HG02642 (cell line): ENCODE results near the gene SMAD6.
A peak's percentile ranks its signal among the peaks of the same experiment; 100 is the strongest.
"Not testable (repeated sequence)": the region's sequence is repeated elsewhere in the genome, so short reads cannot be mapped to it uniquely, and the experiment has no call there.

Experiments used
- ATAC-seq: cut with Tn5 transposase; IDR thresholded peaks from one replicate; pipeline ENCODE4 v1.9.1; 2021; ENCODE audit warnings: mild to moderate bottlenecking; ENCODE audit not compliant: unreplicated experiment, poor library complexity

SMAD6 gene

DNA sequence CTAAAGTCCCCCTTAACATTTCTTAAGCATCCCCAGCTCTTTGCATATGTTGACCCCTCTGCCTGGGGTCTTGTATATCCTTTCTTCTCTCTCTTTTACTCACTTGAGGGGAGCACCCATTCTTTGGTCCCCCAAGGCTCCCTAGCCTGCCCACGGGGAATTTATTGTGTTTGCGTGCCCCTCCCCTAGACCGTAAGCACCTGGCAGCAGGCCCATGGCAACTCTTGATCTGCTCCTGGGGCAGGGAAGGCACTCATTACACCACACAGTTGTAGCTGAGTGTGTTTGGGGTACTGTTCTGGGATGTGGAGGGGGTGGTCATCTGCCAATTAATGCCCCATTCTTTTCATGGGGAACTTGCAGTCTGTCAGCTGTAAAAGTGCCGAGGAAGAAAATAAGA, 27.3 kb upstream of the SMAD6 start:
- no peak for ATAC-seq

DNA sequence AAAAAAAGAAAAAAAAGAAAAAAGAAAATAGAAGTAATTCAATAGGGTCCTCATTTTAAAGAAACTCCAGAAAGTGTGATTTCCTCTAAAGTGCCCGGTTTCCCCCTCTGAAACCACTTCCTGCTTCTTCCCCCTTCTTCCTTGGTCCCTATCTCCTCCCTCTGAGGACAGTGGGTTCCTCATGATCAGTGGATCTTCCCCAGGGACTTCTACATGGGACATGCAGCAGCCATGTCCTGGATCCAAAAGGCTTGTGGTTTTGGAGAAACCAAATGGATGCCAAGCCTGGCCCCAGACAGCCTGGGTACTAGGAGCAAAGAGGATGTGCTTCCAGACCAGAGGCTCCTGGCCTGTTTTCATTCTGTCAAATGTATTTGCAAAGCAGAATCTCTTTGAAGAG, 26.6 kb upstream of the SMAD6 start:
- no peak for ATAC-seq

DNA sequence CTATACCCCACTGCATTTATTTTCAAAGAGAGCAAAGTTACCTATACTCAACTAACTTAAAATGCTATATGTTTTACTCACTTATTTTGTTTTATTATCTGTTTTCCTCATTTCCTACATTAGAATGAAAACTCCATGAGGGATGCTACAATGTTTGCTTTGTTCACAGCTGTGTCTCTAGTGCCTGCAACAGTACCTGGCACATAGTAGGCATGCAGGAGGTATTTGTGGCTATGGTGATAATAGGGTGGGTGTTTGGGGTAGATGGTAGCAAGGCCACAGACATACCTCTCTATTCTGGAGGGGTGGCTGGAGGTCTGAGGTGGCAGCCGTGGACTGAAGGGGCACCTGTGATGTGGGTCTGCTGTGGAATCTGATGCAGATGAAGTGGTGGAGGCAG, 24.7 kb upstream of the SMAD6 start:
- ATAC-seq = no peak

DNA sequence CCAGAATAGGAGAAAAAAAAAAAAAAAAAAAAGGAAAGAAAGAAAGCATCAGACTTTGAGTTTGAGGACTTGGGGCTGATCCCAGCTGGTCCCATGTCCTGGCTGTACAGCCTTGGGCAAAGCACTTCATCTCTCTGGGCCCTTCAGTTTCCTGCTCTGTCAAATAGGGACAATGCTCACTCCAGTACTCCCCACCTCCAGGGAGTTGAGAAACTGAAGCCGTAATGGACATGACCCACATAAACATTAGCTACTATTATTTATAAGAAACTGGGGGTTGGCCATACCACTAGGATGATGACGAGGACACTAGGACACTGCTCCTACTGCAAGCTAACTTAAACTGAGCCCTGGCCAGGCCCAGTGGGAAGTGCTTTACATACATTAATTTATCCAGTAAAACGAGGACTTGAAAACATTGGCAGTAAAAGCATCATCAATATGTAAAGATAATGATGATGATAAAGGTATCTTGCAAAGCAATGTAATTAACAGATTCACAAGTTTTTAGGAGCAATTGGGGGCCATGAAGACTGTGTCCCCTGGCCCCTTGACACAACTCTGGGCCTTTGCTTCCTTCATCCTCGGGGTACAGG, 22.9 kb upstream of the SMAD6 start:
- ATAC-seq = no peak

DNA sequence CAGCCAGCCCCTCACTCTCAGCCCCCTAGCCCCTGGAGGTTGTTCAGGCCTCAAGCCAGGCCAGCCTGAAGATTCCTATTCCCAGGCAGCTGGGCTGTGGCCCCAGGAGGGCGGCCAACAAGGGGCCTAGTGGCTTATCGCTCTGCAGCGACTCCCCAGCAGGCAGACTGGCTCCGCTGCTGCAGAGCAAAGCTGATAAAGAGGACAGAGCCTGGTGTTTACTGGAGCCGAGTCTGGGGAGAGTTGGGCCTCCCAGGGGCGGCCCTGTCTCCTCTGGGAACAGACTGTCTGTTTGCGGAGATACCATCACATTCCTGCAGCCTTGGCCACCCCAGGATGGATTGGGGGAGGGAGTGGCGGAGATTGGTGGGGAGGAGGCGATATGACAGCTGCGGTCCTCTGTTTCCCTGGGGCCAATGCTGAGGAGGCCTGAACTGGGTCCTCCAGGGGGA, 22.4 kb upstream of the SMAD6 start:
- no peak for ATAC-seq

DNA sequence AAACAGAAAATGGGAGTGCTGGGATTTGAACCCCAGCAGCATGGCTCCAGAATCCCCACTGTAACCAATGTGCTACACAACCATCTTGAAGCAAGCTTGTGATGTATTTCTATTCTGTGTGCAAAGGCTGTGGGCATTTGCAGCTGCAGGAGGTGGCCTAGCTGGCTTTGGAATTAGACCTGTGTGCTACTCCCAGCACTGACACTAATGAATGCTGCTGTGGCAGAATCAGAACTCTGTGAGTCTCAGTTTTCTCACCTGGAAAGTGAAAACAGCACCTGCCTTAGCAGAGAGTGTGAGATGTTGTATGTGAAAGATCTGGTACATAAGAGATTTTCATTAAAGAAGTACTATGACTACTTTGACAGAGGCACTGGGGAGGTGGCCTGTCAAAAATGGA, 21.5 kb upstream of the SMAD6 start:
- no peak for ATAC-seq

DNA sequence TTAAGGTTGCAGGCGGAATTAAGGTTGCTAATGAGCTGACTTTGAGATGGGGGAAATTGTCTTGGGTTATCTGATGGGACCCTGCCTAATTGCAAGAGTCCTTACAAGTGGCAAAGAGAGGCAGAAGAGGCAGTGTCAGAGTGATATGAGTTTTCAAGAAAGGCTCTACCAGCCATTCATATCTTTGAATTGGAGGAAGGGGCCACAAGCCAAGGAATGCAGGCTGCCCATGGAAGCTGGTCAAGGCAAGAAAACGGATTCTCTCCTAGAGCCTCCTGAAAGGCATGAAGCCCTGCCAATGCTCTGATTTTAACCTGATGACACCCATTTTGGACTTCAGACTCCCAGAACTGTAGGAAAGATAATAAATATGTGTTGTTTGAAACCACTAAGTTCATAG, 20.6 kb upstream of the SMAD6 start:
- no peak for ATAC-seq

DNA sequence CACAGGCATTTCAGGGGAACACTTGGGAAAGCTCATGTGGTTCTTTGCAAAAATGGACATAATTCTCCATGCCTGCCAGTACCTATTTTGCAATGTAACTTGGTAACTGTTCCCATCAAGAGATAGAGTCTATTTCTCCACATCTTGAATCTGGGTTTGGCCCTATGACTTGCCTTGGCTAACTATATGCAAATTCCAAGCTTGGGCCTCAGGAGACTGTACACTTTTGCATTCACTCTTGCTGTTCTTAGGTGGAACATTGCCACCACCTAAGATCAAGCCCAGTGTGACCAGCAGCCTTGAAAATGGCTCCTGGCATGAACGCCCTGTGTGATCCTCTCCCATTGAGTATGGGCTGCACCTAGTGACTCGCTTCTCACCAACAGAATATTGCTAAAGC, 19.8 kb upstream of the SMAD6 start:
- ATAC-seq = no peak

DNA sequence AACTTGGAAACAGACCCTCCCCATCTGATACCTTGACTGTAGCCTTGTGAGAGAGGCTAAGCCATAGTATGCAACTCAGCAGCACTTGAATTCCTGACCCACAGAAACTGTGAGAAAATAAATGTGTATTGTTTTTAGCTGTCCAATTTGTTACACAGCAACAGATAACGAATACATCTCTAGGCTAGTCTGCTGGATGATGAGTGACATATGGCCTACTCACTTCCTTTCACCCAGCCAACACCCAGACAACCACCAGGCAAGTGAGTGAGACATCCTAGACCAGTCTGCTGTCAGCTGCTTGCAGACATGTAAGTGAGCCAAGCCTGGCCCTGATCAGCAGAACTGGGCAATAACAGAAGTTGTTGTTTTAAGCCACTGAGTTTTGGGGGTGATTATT, 19.2 kb upstream of the SMAD6 start:
- no peak for ATAC-seq

DNA sequence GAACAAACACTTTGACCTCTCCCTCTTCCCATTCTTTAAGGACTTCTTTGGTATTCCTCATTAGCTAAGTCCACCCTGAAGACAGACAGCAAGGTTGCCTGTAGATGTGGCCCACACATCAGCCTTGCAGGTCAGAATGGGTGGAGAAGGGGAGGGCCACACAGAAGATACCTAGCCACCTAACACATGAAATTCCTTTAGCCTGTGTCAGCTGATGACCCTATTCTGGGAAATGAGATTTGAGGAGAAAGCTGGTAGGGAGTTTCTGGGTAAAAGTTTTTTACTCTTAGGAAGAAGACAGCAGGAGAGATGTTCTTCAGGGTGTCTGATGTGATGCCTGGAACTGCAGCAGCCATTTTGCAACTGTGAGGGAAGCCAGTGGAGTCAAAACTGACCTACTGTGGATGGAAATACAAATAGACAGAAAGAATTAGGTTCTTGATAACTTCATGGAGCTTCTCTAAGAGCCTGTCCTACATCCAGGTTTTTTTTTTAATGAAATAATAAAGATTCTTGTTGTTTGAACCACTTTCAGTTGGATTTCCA, 17.8 kb upstream of the SMAD6 start:
- no peak for ATAC-seq

DNA sequence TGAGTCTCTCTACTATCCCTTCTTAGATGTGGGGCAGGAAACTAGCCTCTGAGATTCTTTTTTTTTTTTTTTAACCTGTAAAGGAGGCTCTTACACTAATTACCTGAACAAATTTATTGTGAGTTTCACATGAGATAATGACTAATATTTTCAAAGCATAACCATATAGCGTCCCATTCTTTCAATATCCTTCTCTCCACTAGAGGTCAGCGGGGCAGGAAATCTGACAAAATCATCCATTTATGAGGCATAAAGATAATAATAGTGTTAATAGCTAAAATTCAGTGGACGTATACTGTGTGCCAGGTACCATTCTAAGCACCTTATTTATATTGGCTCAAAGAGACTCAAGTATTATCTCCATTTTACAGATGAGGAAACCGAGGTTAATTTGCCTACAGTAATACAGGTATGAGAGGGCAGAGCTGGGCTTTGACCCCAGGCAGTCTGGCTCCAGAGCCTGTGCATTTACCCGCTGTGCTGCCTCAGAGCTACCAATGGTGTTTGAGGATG, 16.3 kb upstream of the SMAD6 start:
- no peak for ATAC-seq

DNA sequence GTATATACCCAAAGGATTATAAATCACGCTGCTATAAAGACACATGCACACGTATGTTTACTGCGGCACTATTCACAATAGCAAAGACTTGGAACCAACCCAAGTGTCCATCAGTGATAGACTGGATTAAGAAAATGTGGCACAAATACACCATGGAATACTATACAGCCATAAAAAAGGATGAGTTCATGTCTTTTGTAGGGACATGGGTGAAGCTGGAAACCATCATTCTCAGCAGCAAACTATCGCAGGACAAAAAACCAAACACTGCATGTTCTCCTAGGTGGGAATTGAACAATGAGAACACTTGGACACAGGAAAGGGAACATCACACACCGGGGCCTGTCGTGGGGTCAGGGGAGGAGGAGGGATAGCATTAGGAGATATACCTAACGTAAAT, 11.1 kb upstream of the SMAD6 start:
- ATAC-seq = not testable (repeated sequence)

DNA sequence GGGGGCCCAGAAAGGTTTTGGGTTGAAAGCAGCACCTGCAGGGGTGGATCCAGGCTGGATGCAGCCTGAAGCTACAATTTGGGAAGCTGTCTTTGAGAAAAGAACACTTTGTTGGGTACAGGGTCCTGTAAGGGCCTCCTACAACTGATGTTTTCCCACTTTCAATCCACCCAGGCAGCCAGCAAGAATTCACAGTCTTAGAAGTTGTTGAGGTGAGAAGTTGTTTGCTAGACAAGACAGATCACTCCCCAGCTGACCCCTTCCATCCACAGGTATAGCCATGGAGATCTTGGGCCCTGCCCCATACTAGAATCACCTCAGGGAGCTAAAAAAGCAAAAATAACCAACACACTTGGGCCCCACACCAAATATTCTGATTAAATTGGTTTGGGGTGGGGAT, 10.3 kb upstream of the SMAD6 start:
- no peak for ATAC-seq

DNA sequence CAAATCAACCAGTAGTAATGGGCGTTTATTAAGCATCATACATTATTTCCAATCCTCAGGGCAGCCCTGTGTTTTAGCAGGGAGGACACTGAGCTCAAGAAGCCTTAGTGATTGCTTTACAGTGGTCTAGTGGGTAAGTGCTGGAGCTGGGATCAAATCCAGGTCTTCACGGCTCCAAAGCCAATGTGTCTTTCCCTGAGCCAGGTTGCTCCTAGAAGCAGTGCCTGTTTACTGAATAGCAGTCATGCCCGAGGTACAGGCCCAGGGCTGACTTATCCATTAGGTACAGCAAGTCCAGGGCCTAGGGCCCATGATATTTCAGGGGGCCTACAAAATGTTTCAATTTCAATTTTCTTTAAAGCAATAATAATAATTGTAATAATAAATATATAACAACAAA, 9.6 kb upstream of the SMAD6 start:
- ATAC-seq = no peak

DNA sequence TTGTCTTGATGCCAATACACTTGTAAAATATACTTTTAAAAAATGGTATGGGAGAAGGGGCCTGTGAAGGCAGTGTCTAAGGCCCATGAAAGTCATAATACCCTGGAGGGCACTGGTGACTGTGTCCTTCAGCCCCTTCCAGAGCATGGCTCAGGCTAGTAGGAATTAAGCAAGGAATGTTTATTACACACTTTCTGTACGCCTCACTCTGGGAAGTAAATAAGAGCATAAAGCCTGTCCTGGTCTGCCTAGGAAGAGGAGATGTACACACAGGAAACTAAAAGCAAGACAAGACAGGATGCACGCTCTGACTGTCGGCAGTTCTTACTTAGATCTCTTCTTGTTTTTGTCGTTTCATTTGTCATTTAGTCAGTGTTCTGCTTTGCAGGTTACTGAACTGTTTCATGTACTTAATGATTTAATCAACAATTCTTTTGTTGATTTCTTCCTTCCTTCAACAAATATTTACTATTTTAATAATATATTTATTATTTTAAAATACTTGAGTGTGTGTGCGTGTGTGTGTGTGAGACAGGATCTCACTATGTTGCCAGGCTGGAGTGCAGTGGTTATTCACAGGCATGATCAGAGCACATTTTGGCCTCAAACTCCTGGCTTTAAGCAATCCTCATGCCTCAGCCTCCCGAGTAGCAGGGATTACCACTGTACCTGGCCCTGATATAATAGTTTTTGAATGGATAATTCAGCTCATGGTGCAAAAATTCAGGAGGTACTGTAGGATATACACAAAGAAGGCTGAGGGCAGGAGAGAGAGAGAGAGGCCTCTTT, 9.0 kb upstream of the SMAD6 start:
- no peak for ATAC-seq

DNA sequence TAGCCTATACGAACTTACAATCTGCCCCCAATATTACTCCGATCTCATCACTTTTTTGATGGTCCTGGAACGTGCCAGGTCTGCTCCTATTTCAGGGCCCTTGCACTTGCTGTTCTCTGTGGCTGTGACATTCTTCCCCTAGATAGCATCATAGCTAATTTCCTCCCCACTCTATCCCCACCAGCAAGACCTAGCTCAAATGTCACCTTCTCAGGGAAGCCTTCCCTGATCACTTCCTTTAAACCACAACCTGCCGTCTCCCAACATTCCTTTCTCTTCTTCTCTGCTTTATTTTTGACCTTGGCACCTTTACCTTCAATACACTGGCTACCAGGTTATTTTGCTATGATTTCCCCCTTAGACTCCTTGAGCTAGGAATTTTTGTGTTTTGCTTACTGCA, 5.3 kb upstream of the SMAD6 start:
- no peak for ATAC-seq

DNA sequence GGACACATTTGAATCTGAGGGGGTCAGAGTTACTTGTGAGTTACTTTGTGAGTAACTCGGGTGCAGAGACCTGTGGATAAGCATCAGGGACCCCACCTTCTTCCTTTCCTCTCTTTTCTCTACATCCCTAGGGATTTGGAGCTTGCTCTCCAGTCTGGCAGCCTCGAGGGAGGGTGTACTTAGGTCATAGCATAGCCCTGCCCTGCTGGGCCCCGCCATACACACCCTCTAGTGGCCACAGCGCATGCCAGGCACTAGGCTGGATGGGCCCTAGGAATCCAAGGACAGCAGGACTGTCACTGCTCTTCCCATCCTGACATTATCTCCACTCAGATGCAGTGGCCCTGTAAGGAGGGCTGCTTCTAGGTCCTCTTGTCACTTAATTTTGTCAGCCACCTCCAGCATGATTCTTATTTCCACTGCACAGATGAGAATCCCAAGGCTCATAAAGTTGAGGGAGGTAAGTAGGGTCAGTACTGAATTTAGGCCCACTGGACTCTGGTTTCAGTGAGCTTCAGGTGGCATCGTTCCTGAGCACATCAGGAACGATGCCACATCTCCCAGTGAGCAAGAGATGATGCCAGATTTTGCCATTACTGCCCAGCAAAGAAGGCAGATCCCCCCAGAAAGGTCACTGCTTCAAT, 3.6 kb upstream of the SMAD6 start:
- no peak for ATAC-seq

DNA sequence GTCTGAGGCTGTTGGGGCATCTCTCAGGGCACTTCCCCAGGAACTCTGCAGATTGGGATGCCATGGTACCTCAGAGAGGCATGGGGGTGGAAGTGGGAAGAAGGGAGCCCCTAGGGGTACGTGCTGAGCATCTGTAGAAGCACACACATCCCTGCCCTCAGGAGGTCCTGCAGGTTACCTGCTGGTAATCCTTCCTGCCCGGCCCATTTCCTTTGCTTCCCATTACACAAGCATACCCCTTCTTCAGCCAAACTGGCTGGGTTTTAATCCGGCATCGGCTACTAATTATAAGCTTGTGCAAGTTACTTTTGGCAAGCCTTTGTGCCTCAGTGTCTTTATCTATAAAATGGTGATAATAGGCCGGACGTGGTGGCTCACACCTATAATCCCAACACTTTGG, 3.1 kb upstream of the SMAD6 start:
- ATAC-seq = no peak

DNA sequence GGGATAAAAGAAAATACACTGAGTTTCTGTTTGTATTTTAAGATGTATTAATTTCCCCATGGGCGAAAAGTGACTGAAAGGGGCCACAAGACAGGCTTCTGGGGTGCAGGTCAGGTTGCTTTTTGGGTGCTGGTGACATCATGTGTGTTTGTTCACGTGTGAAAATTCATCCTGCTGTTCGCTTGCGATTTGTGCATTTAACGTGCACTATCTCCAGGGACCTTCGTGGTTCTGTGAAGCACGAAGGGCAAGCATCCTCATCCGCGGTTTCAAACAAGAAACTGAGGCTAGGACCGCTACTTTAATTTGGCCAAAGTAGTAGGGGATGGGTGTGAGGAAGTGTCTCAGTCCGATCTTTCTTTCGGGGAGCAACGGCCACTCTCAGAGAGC, 1.6 kb upstream of the SMAD6 start:
- no peak for ATAC-seq

DNA sequence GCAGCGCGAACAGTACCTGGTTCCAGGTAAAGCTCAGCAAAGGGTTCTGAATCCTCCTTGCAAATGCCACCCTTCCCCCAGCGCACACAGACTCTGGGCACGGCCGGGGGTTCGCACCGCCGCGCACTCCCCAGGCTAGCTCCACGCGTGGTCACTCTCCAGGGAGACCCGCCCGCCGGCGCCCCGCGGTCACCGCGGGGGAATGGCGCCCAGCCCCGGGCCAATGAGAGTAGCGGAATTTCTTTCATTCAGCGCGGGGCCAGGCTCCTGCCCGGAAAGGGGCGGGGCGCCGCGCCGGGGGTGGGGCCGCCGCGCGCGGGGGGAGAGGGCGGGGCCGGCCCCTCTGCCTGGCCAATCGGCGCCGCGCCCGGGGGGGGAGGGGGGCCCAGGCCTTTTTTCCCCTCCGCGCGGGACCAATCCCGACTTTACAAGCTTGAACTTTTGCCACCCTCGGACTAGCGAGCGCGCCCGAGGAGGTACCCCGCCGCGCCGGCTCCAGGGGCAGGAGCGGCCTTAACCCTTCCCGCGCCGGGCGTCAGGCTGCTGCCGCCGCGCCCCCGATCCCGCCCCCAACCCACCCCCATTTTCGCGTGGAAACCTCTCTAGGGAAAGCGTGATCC, 1.1 kb upstream of the SMAD6 start:
- peak; percentile 75 for ATAC-seq
